Keratinocyte (primary cell): ENCODE data around the gene SFTPD.

ENCODE experiments used
- EZH2 ChIP-seq: IDR thresholded peaks from one replicate; pipeline ENCODE4 v1.6.1; 2012; ENCODE audit warnings: inconsistent platforms, mild to moderate bottlenecking, low read length, moderate library complexity
- TF ChIP-seq, protein P1 (sequence below), 3 experiments: IDR thresholded peaks in 1 of 3; conservative IDR thresholded peaks in 1 of 3; optimal IDR thresholded peaks in 1 of 3; 2 replicates in 2 of 3; 3 replicates in 1 of 3; pipeline versions ENCODE3 to v1.5.1; 2011; ENCODE audit warnings: low read length in 3 of 3, mild to moderate bottlenecking in 3 of 3, moderate library complexity in 2 of 3, control low read depth in 1 of 3, inconsistent platforms in 1 of 3; ENCODE audit not compliant: insufficient read depth in 2 of 3; ENCODE audit errors: extremely low read depth in 1 of 3

DNA sequence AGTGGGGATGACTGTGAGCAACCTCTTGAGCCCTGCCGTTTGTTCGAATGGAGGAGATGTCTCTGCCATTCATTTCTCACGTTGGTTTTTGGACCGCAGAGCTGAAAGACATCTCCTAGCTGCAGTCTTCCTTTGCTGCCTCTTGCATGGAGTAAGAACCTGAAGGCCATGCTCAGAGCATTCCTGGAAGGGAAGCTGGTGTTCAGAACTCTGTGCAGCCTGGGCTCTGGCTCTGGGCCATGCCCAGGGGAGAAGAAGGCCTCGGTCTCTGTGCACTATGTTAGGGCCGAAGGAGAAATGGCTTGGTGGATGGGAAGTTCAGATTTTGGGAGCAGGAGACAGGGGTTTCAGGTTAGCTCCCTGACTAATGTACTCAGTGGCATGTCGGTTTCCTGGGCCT is 22.9 kb downstream of the SFTPD start:
- TF ChIP-seq, protein P1, sequence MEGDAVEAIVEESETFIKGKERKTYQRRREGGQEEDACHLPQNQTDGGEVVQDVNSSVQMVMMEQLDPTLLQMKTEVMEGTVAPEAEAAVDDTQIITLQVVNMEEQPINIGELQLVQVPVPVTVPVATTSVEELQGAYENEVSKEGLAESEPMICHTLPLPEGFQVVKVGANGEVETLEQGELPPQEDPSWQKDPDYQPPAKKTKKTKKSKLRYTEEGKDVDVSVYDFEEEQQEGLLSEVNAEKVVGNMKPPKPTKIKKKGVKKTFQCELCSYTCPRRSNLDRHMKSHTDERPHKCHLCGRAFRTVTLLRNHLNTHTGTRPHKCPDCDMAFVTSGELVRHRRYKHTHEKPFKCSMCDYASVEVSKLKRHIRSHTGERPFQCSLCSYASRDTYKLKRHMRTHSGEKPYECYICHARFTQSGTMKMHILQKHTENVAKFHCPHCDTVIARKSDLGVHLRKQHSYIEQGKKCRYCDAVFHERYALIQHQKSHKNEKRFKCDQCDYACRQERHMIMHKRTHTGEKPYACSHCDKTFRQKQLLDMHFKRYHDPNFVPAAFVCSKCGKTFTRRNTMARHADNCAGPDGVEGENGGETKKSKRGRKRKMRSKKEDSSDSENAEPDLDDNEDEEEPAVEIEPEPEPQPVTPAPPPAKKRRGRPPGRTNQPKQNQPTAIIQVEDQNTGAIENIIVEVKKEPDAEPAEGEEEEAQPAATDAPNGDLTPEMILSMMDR (optimal IDR thresholded peaks at IDR 0.05 in 1 of 3, IDR thresholded peaks at IDR 0.05 in 1 of 3, conservative IDR thresholded peaks at IDR 0.05 in 1 of 3; ENCODE audit: extremely low read depth in 1 of 3, insufficient read depth in 2 of 3, low read length in 3 of 3): no peak
- TF ChIP-seq EZH2: no peak
